ENCODE results near the gene HS3ST3A1.

Gene HS3ST3A1

DNA sequence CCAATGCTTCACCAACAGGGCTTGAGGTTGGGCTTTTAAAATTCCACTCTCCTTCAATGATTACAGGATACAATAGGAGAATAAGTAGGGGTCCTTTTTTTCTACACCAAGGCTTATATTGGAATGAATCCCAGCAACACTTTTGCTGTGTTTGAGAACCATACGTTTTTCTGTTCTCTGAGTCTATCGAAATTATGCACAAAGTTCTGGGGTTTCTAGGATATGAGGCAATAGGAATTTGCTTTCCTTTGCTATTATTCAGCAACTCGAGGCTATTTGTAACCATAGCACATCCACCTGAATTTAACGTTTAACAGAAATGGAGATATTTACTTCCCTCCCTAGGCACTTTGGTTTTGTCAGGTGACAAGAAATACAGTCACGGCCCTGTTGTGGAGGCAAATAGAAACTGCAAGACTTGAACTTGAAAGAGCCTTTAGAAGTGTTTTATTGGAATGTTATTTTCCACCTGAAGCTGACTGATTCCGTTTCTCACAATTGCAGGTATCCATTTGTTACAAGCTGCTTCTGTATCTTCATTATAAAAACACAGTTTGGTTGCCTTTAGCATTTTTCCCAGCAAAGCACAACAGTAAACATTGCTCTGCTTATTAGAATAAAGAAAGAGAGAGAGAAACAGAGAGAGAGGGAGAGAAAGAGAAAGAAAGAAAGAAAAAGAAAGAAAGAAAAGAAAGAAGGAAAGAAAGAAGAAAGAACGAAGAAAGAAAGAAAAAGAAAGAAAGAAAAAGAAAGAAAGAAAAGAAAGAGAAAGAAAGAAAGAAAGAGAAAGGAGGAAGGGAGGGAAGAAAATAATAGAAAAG is 109.6 kb downstream of the HS3ST3A1 start:
- no peak for DNase-seq (ENCODE audit: low read depth in 3 of 3, low spot score in 1 of 3)

DNA sequence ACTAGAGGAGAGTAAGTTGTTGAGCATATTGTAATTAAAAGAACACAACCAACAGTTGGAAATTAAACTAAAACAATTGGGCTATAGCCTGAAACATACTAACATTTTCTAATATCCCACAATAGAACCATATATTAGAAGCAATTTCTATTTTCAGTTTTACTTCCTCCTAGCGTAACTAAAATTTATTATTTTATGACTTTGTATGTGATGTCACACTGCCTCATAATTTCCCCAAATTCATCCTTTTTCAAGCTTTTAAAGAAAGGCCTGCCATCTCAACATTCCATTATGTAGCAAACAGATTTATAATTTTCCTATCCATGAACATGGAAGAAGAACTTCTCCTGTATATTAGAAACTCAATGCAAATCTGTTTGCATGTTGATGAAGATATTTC is 110.2 kb downstream of the HS3ST3A1 start:
- no peak for DNase-seq (ENCODE audit: low read depth in 3 of 3, low spot score in 1 of 3)

DNA sequence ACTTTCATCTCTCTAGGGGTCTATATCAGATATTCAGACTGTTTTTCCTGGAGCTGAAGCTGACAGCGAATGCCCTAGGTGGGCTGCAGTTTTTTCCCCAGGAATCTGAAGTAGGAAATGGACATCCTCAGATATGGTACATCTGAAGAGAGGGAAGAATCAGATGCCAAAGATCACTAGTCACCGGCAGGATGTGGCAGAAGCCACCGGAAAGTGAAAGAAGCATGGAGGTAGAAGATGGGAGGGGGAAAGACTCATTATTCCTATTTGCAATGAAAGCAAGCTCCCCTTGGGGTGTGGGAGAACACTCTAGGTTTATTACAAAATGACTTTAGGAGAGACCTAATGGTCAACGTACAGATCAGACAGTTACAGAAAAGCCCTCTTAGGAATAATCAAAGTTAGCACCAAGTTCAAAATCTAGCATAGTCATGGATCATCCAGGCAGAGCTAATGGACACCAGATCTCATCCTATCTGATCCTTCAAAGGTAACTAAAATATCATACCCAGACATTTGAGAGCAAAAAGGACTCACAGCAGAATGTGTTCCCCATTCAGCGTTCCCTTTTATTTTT is 110.7 kb downstream of the HS3ST3A1 start:
- no peak for DNase-seq (ENCODE audit: low read depth in 3 of 3, low spot score in 1 of 3)

DNA sequence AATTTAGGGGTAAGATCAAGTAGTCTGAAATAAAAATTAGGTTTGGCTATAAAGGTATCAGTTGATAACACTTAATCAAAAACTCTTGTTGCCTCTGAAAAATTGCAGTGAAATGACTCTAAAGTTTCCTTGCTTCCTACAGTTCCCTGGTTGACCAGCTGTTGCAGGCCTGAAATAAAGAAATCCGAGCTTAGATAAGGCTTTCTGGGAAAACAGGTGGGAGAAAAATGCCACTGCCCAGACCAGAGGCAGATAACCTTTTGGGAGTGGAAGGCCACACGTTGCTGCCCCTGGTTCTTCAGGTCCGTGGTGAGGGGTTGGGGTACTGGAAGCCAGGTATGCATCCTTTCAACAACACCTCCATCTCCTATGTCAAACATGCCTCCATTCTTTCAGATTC is 111.3 kb downstream of the HS3ST3A1 start:
- no peak for DNase-seq (ENCODE audit: low read depth in 3 of 3, low spot score in 1 of 3)

GRCh38 chr17:13485327-13485726 is 116.4 kb downstream of the HS3ST3A1 start:
- no peak for DNase-seq (ENCODE audit: low read depth in 3 of 3, low spot score in 1 of 3)

DNA sequence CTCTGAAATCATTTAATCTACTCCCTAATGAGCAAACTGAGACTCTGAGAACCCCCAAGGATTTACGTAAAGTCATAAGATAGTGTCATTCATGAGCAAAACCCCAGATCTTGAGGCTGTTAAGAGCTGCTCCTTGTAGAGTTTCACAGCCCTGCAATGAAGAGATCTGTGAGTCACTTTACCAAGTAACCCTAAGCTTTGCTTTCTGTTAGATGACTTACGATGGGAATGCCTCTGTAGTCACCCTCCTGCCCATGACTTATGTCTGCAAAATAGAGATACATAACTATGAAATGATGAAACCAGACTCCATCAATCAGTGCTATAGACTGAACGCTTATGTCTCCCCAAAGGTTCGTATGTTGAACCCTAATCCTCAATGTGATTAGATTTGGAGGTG is 117.7 kb downstream of the HS3ST3A1 start:
- DNase-seq (ENCODE audit: low read depth in 3 of 3, low spot score in 1 of 3), result no peak

DNA sequence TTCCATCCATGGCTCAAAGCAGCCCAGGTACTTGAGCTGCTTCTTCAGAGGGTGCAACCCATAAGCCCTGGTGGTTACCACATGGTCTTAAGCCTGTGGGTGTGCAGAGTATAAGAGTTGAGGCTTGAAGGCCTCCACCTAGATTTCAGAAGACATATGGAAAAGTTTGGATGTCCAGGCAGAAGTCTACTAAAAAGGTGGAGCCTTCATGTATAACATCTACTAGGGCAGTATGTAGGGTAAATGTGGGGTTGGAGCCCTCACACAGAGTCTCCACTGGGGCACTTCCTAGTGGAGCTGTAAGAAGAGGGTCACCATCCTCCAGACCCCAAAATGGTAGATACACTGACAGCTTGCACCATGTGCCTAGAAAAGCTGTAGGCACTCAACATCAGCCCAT is 120.9 kb downstream of the HS3ST3A1 start:
- DNase-seq (ENCODE audit: low read depth in 3 of 3, low spot score in 1 of 3), result no peak

DNA sequence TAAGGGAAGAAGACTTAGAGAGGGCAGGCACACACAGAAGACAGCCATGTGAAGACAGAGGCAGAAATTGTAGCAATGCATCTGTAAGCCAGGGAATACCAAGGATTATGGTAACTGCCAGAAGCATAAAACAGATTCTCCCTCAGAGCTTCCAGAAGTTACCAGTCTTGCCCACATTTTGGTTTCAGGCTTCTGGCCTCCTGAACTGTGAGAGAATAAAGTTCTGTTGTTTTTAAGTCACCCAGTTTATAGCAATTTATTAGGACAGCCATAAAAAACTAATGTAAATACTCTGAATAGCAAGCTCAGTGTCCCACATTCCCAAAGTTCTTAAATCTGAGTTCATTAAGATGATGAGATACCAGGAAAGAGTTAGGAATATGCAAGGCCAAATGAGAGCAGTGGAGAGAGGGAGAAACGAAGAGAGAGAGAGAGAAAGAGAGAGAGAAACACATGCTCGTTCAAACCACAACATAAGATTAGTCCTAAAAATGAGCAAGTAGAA is 123.4 kb downstream of the HS3ST3A1 start:
- no peak for DNase-seq (ENCODE audit: low read depth in 3 of 3, low spot score in 1 of 3)

DNA sequence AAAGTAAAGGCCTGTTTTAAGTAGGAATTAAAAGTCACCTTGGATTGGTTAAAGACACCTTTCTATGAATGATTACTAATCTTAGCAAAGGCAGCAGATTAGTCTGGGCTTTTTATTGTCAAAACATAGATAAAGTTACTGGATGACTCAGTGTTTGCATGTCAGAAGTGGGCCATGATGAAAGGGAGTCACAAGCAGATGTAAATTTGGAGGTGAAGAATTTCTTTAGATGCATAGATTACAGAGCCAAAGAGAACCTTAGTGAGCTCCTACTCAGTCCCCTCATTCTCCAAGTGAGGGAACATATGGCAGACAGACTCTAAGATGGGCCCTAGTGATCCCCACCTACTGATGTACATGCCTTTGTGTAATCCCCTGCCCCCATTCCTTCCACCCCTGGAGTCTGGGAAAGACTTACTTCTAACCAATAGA is 124.5 kb downstream of the HS3ST3A1 start:
- no peak for DNase-seq (ENCODE audit: low read depth in 3 of 3, low spot score in 1 of 3)

GRCh38 chr17:13476720-13477119 is 125.0 kb downstream of the HS3ST3A1 start:
- no peak for DNase-seq (ENCODE audit: low read depth in 3 of 3, low spot score in 1 of 3)

DNA sequence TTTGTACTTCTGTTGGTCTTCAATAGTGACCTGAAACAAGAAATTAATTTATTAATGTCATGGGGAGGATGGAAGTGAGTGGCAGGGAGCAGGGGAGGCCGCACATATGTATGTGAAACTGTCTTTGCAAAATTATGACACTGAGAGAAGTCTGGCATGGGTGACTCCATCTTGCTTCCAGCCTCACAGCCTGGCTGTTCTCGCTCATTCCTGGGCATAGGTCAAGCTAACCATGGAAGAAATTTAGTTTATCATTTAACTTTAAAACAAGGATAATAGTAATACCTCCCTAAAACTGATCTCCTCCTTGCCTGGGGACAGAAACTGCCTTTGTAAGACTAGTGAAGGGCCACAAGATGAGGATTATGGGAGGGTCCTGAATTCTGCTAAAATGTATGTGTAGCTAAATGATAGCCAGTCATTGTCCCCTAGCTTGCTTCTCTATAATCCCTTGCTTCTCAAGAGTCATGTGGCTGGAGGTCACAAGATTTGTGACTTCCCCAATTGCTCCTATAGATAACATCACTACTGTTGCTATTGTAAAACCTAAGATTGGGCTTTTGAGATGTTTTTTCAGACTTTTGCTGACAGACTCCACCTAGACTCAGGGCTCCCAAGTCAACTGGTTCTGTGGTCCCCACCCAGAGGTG is 126.0 kb downstream of the HS3ST3A1 start:
- no peak for DNase-seq (ENCODE audit: low read depth in 3 of 3, low spot score in 1 of 3)

GRCh38 chr17:13474073-13474800 is 127.5 kb downstream of the HS3ST3A1 start:
- no peak for DNase-seq (ENCODE audit: low read depth in 3 of 3, low spot score in 1 of 3)

DNA sequence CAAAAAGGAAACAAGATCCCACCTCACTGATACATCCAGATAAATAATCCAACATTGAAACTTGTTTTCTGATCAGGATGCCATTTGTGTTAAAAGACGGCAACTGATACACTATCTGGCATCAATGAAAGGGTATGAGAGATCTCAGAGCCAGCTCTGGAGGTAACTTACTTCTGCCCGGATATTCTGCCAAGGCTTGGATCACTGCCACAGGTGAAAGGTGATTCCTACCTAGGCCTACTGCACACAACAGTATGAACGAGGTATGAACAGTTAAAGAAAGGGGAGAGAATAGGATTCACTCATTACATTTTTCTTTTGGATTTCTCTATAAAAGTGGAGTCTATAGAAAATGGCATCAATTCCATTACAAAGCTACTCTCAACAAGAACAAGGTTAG is 136.1 kb downstream of the HS3ST3A1 start:
- no peak for DNase-seq (ENCODE audit: low read depth in 3 of 3, low spot score in 1 of 3)

- DNase-seq (ENCODE audit: low read depth in 3 of 3, low spot score in 1 of 3), result no peak
These were observed 139.0 kb downstream of the HS3ST3A1 start for GRCh38 chr17:13462673-13463124.

GRCh38 chr17:13462146-13462545 is 139.6 kb downstream of the HS3ST3A1 start:
- DNase-seq (ENCODE audit: low read depth in 3 of 3, low spot score in 1 of 3), result no peak

DNA sequence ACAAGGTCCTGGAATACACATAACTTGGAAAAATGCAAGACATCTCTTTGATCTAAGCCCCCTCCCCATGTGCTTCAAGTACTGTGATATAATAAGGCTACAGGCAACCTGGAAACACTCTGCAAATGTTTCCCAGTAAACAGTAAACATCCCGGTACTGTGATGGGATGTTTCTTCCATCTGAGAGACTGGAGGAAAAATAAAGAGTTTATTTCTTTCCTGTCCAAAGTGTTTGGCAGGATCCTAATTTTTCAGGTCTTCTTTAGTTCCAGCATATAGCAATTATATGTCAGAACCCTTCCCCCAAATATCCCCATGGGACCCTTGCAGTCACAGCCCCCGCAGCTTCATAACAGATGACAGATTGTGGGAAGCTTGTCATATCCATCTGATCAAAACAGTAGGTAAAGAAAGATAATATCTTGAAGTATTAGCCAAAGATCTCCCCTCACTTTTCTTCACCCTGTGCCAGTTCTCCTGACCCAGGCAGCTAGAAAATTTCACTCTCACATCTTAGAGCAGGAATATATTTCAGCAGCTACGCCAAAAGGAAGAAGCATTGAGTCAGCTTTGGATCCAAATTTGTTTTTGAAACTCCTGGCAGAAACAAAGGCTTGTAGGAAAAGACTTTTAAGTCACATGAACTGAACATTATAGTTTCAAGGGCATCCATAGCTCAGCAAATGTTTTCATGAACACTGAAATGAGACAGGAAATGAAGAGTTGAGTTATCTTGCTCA is 141.3 kb downstream of the HS3ST3A1 start:
- DNase-seq (ENCODE audit: low read depth in 3 of 3, low spot score in 1 of 3), result no peak

DNA sequence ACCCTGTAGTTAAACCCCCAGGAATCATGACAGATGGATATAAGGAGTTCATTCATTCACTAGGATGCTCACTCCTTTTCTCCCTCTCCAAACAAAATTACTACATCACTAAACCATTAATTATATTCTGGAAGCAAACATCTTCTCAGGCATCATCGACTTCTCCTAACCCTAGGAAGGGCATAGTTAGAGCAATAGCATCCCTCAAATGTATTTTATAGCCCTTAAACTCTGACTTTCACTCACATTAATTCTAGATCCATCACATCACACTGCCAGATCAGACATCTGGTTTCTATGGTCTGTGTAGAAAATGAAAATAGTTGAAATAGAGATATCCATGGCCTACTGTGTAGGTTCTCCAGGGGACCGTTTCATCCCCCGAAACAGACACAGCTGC is 143.9 kb downstream of the HS3ST3A1 start:
- no peak for DNase-seq (ENCODE audit: low read depth in 3 of 3, low spot score in 1 of 3)
